ENCODE results near the gene C10orf67. TPM values are rescaled to one million over a fixed set of nuclear protein-coding genes. Genes with fewer than 3 reads are reported as not detected.

Gene C10orf67
- total RNA-seq, result not detected in 2 replicates

GRCh38 chr10:23344241-23344841 is at the start of gene C10orf67:
TSS of gene C10orf67 (minus strand) at chr10:23344797. CDS start at chr10:23344774, 23 bp downstream.

GRCh38 chr10:23191764-23192711 is 152.6 kb downstream of the C10orf67 start, which contains the start of gene PTF1A:
TSS of gene PTF1A (plus strand) at chr10:23192312. CDS start at chr10:23192531, 219 bp downstream.

Other genes with a start within 250 kb of the C10orf67 start
- gene MSRB2, start 249.2 kb downstream of the C10orf67 start, total RNA-seq, result 4.5 and 7.8 TPM in 2 replicates
- gene PTF1A, start 152.5 kb downstream of the C10orf67 start, total RNA-seq, result not detected in 2 replicates
- gene OTUD1, start 94.3 kb upstream of the C10orf67 start, total RNA-seq, result 6.0 and 7.7 TPM in 2 replicates